ENCODE data around the gene PAH. TPM values are rescaled to one million over a fixed set of nuclear protein-coding genes. Genes with fewer than 3 reads are reported as not detected.

The PAH gene
- total RNA-seq, 1 donor: not detected

- no peak for TF ChIP-seq CTCF (IDR thresholded peaks at IDR 0.05; ENCODE audit: insufficient read depth, low read length)
- DNase-seq (ENCODE audit: low read depth): no peak
- no peak overlapping the region for H3K4me3 ChIP-seq (ENCODE audit: low read depth, low read length)
These were observed 110.9 kb downstream of the PAH start for GRCh38 chr12:102806110-102806509.

- TF ChIP-seq CTCF (IDR thresholded peaks at IDR 0.05; ENCODE audit: insufficient read depth, low read length): no peak
- H3K4me3 ChIP-seq (ENCODE audit: low read depth, low read length): no peak overlapping the region
- DNase-seq (ENCODE audit: low read depth): no peak
These were observed 116.5 kb downstream of the PAH start for GRCh38 chr12:102800565-102800964.

- H3K4me3 ChIP-seq (ENCODE audit: low read depth, low read length): no peak overlapping the region
- DNase-seq (ENCODE audit: low read depth): no peak
- TF ChIP-seq CTCF (IDR thresholded peaks at IDR 0.05; ENCODE audit: insufficient read depth, low read length): no peak
These were observed 117.8 kb downstream of the PAH start for GRCh38 chr12:102799229-102799628.

GRCh38 chr12:102797528-102797927, 119.5 kb downstream of the PAH start:
- DNase-seq (ENCODE audit: low read depth): no peak
- no peak for TF ChIP-seq CTCF (IDR thresholded peaks at IDR 0.05; ENCODE audit: insufficient read depth, low read length)
- no peak overlapping the region for H3K4me3 ChIP-seq (ENCODE audit: low read depth, low read length)

GRCh38 chr12:102793921-102794320, 123.1 kb downstream of the PAH start:
- DNase-seq (ENCODE audit: low read depth): no peak
- no peak overlapping the region for H3K4me3 ChIP-seq (ENCODE audit: low read depth, low read length)
- no peak for TF ChIP-seq CTCF (IDR thresholded peaks at IDR 0.05; ENCODE audit: insufficient read depth, low read length)

Other genes with a start within 250 kb of the PAH start
- gene ASCL1, start 40.4 kb upstream of the PAH start, total RNA-seq (ENCODE audit: low replicate concordance): not detected in 2 replicates